GM21529 (cell line): ENCODE measurements around the gene CDH8.
"Not testable (repeated sequence)": the region's sequence is repeated elsewhere in the genome, so short reads cannot be mapped to it uniquely, and the experiment has no call there.

Experiments used
- ATAC-seq: cut with Tn5 transposase; IDR thresholded peaks from one replicate; pipeline ENCODE4 v1.9.1; 2021; ENCODE audit not compliant: unreplicated experiment

Gene CDH8

GRCh38 chr16:61872778-61873119, 163.5 kb downstream of the CDH8 start:
- ATAC-seq = no peak

- ATAC-seq = no peak
These were observed 164.1 kb downstream of the CDH8 start for GRCh38 chr16:61871837-61872777.

- no peak for ATAC-seq
These were observed 173.8 kb downstream of the CDH8 start for GRCh38 chr16:61862221-61863155.

GRCh38 chr16:61858988-61859387, 177.2 kb downstream of the CDH8 start:
- no peak for ATAC-seq

GRCh38 chr16:61842666-61843065, 193.6 kb downstream of the CDH8 start:
- ATAC-seq = no peak

DNA sequence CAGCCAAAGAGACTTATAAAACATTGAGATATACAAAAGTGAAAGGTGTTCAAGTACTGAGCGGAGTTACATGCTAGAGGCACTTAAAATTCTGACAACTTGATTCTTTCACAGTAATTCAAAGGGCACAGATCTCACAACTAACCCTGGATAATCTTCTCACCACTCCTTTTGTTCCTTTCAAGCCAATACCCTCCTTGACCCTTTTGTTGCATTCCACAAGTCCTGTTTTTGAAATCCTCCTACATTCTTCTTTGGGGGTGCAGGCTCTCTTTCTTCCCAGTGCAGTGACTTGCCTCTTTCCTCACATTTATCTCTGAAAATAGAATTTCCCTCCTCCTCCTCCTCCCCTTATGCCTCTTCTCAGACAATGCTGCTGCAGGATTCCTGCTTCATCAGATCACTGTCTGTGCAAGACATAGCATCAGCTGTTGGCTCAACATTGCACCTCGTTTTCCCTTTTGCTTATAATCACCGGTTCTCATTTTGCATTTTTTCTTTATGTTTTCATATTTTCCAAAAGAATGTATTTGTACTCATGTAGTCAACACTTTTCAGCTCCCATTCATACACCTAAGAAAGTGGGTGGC, 199.3 kb downstream of the CDH8 start:
- no peak for ATAC-seq

DNA sequence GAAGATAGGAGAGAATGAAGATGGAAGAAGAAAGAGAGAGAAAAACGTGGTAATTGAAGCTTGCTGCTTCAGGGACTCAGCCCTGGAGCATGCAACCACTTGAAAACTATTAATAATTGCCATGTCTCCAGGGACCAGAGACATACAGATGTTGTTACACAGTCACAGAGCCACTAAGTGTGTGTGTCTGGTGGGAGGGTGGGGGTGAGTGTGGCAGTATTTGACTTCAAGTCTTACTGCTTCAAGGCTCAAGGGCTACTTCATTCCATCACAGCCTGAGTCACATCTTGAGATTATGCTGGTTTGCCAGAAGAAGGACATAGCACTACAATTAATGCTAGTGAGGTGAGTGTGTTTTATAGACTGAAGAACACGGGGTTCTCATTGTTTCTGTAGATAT, 202.2 kb downstream of the CDH8 start:
- ATAC-seq = no peak

- no peak for ATAC-seq
These were observed 204.8 kb downstream of the CDH8 start for GRCh38 chr16:61831351-61831917.

- no peak for ATAC-seq
These were observed 206.6 kb downstream of the CDH8 start for GRCh38 chr16:61829631-61830030.

GRCh38 chr16:61823326-61823725, 212.9 kb downstream of the CDH8 start:
- ATAC-seq = no peak

- ATAC-seq = no peak
These were observed 215.4 kb downstream of the CDH8 start for GRCh38 chr16:61820820-61821219.

GRCh38 chr16:61820398-61820797, 215.8 kb downstream of the CDH8 start:
- no peak for ATAC-seq

GRCh38 chr16:61818850-61819249, 217.4 kb downstream of the CDH8 start:
- no peak for ATAC-seq

- no peak for ATAC-seq
These were observed 218.5 kb downstream of the CDH8 start for GRCh38 chr16:61817583-61818278.

GRCh38 chr16:61814726-61815347, 221.4 kb downstream of the CDH8 start:
- no peak for ATAC-seq

GRCh38 chr16:61813339-61813738, 222.9 kb downstream of the CDH8 start:
- ATAC-seq = no peak

- no peak for ATAC-seq
These were observed 224.0 kb downstream of the CDH8 start for GRCh38 chr16:61812251-61812650.

DNA sequence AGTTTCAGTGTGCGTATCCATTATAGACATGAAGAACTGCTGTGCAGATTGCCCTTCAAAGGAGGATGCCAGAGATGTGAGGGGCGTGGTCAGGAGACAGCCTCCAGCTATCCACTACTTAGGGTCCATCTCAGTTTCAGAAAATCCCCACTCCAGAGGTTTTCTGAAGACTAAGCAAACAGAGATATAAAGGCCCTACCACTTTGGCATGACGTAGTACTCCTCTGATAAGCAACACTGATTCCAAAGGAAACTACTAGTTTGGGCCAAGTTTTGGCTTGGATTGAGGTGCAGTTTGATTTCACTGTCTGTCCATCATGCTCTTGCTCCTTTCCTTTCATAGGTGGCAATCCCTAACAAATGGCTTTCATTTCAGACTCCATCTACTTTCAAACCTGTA, 228.7 kb downstream of the CDH8 start:
- no peak for ATAC-seq

DNA sequence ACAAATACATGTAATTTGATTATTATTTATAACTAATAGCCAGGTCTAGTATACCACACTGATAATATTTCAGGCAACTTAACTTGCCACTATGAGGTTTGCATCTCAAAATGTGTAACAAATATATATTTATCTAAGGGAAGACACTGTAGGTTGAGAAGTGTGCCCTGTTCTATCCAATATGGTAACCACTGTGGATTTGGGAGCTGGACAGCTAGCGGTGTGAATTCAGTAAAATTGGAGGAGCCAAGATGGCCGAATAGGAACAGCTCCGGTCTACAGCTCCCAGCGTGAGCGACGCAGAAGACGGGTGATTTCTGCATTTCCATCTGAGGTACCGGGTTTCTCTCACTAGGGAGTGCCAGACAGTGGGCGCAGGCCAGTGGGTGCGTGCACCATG, 235.0 kb downstream of the CDH8 start:
- ATAC-seq = not testable (repeated sequence)

GRCh38 chr16:61798741-61799140, 237.5 kb downstream of the CDH8 start:
- ATAC-seq = no peak
